Lung (tissue), 12 donors: ENCODE data around the gene RAET1G. TPM values are rescaled to one million over a fixed set of nuclear protein-coding genes. Genes with fewer than 3 reads are reported as not detected.
A peak's percentile ranks its signal among the peaks of the same experiment; 100 is the strongest.
"Not testable (repeated sequence)": the region's sequence is repeated elsewhere in the genome, so short reads cannot be mapped to it uniquely, and the experiment has no call there.

Source experiments
- ATAC-seq: fragments of 200-7000 bp; cut with Tn5 transposase; one replicate; pipeline ENCODE4 v1.9.1; 2020; ENCODE audit warnings: moderate number of reproducible peaks; ENCODE audit not compliant: insufficient read depth, low FRiP score
- DNase-seq, 3 donors: peaks; one replicate each; pipeline ENCODE4 v3.0.0-alpha.2; 2013 to 2017
- H3K27ac ChIP-seq, 2 donors: one replicate each; pipeline ENCODE4 v1.5.1; 2013; ENCODE audit warnings: mild to moderate bottlenecking in 2 of 2, moderate library complexity in 2 of 2, control low read depth in 1 of 2, inconsistent platforms in 1 of 2, low read depth in 1 of 2, low read length in 1 of 2
- H3K27me3 ChIP-seq, 3 donors: one replicate each; pipeline ENCODE4 v1.5.1; 2013; ENCODE audit warnings: low read length in 2 of 3; ENCODE audit not compliant: control insufficient read depth in 3 of 3, insufficient read depth in 3 of 3
- H3K36me3 ChIP-seq, 4 donors: one replicate each; pipeline ENCODE4 v1.5.1; 2013; ENCODE audit warnings: low read length in 4 of 4, mild to moderate bottlenecking in 1 of 4, moderate library complexity in 1 of 4; ENCODE audit not compliant: control insufficient read depth in 4 of 4, insufficient read depth in 4 of 4
- H3K4me1 ChIP-seq, 5 donors: one replicate each; pipeline ENCODE4 v1.5.1; 2013; ENCODE audit warnings: low read length in 5 of 5, mild to moderate bottlenecking in 2 of 5, moderate library complexity in 1 of 5; ENCODE audit not compliant: control insufficient read depth in 5 of 5, insufficient read depth in 5 of 5
- H3K4me3 ChIP-seq: one replicate; pipeline ENCODE4 v1.5.1; 2013; ENCODE audit warnings: mild to moderate bottlenecking, control low read depth, moderate library complexity
- H3K9ac ChIP-seq, 2 donors: one replicate each; pipeline ENCODE4 v1.5.1; 2013; ENCODE audit warnings: low read length in 2 of 2, control low read depth in 1 of 2; ENCODE audit not compliant: insufficient read depth in 1 of 2
- H3K9me3 ChIP-seq, 4 donors: one replicate each; pipeline ENCODE4 v1.5.1; 2013; ENCODE audit warnings: low read length in 3 of 4, mild to moderate bottlenecking in 1 of 4, moderate library complexity in 1 of 4; ENCODE audit not compliant: control insufficient read depth in 4 of 4, insufficient read depth in 3 of 4
- WGBS, 2 donors: extraction: QIAGEN DNeasy Blood & Tissue Kit; methylation state at CpG; one replicate each; pipeline ENCODE4 v1.1.7; 2013; 5-methylcytosine and 5-hydroxymethylcytosine counted together
- polyA plus RNA-seq, 2 donors: library from polyadenylated mRNA; stranded (reverse); fragments of 200-250 nt; gene quantifications; one replicate each; pipeline ENCODE4 v1.2.1, GENCODE V29; 2013
- total RNA-seq, 2 donors: library from RNA; depleted of rRNA in 1 of 2; stranded (reverse); fragments of >200 nt in 1 of 2; gene quantifications; one replicate each; pipeline ENCODE4 v1.2.1, GENCODE V29; 2014 to 2021
- TF ChIP-seq, protein P1 (sequence below): IDR thresholded peaks from 2 replicates; pipeline ENCODE4 v1.5.1; 2012; ENCODE audit warnings: mild to moderate bottlenecking; ENCODE audit errors: control extremely low read depth, extremely low read depth
- donor health status: control.
- donor health status: control.
- donor health status: Bipolar disorder and iron deficiency.
- donor health status: healthy.
- donor health status: DM: yes; HTN: yes; CAD: no.

Gene RAET1G
- total and polyA plus RNA-seq, 4 donors: 0.32 to 1.8 (median 0.99) TPM

DNA sequence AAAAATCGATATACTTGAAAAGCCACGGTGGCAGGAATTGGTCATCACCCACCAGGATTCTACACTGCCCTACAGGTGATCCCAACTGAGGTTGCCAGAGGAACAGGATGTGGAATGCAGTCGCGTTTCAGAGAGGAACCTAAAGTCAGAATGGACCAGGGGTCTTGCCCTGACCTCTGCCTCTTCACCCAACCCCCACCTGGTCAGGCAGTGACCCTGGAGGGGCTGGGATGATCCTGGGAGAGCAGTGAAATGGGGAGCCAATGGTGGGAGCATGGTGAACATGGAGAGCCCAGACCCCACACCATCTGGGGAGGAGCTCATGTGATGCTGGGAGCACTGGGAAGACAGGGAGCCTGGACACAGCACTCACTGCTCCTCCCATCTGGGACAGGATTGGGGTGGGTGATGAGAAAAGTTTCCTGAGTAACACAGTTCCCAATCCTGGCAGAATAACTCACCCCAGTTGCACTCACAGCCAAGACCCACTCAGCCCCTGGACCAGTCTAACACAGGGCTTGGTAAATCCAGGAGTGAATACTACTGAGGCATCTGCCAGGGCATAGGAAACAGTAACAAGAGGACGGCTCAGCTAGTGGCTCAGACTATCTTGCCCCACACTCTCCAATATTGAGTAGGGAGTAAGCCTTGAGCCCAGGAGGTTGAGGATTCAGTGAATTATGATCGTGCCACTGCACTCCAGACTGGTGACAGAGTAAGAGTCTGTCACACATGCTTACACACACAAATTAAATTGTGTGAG is 17.2 kb upstream of the RAET1G start:
- H3K27me3 ChIP-seq: peaks cover 0 to 70% (median 54%) of the 10 kb centered on the region in 3 donors

DNA sequence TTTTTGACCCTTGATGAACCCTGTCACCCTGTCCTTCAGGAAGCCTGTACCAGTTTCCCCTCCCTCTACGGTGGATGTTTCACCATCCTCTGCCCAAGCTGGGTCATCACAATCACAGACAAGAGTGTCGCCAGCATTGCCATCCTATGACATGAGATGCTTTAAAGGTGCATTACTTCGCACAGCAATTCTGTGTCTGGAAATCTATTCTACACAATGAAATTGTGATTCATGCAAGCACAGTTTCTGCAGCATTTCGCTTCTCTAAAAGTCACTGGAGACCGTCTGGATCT is 16.4 kb upstream of the RAET1G start:
- ATAC-seq (no peak), DNase-seq (no peak)
- Histone ChIP-seq H3K9me3 (peaks cover 0 to 2% (median 0%) of the 10 kb centered on the region in 4 donors), H3K4me3 (no peak overlapping the region), H3K4me1 (peaks cover 0 to 11% (median 0%) of the 10 kb centered on the region in 5 donors), H3K36me3 (no peaks in the 10 kb centered on the region), H3K27ac (no peak overlapping the region), H3K27me3 (peaks cover 0 to 78% (median 62%) of the 10 kb centered on the region in 3 donors), H3K9ac (no peak overlapping the region)
- WGBS, 2 donors: 33 to 37% methylated on average over 5 of the region's 5 CpGs
- TF ChIP-seq, protein P1, sequence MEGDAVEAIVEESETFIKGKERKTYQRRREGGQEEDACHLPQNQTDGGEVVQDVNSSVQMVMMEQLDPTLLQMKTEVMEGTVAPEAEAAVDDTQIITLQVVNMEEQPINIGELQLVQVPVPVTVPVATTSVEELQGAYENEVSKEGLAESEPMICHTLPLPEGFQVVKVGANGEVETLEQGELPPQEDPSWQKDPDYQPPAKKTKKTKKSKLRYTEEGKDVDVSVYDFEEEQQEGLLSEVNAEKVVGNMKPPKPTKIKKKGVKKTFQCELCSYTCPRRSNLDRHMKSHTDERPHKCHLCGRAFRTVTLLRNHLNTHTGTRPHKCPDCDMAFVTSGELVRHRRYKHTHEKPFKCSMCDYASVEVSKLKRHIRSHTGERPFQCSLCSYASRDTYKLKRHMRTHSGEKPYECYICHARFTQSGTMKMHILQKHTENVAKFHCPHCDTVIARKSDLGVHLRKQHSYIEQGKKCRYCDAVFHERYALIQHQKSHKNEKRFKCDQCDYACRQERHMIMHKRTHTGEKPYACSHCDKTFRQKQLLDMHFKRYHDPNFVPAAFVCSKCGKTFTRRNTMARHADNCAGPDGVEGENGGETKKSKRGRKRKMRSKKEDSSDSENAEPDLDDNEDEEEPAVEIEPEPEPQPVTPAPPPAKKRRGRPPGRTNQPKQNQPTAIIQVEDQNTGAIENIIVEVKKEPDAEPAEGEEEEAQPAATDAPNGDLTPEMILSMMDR: no peak

More for the DNA sequence above, 17.2 kb upstream of the RAET1G start:
- TF ChIP-seq, protein P1: no peak
- DNase-seq (no peak), ATAC-seq (no peak)
- no peak overlapping the region for H3K4me3 ChIP-seq
- peaks cover 0 to 11% (median 0%) of the 10 kb centered on the region in 5 donors for H3K4me1 ChIP-seq
- 20 to 33% methylated on average over 6 of the region's 6 CpGs for WGBS, 2 donors
- H3K9ac ChIP-seq: no peak overlapping the region
- no peaks in the 10 kb centered on the region for H3K36me3 ChIP-seq
- H3K9me3 ChIP-seq: no peaks in the 10 kb centered on the region
- no peak overlapping the region for H3K27ac ChIP-seq

DNA sequence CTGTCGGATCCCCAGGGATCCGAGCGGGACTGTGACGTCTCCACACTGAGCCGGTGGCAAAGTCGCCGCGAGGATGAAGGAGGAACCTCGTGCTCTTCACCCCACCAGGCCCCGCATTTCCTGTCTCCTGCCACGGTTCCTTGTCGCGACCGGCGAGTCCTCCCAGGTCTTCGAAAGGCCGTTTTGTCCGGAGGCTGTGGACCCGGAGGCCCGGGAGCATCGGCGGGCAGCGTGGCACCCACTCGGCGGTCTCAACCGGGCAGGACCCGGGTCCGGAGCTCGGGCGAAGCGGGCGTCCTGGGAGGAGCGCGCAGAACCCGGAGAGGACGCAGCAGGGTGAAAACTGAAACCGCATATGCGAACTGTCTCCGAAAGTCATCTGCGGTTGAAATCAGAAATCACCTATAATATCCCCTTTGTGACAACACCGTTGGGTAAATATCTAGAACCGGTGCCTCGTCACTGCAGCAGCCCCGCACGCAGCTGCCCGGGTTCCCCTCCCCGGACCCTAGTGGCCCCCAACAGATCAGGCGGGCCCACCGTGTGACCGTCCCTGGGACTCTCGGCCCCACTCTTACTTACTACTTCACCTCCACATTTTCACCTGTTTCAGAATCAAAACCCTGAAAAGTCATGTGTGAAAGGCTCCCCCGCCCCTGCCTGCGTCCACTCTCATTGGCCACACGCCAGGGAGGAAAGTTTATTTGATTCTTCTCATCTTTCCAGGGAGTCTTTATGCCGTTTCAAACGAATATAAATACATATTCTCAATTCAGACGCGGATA is 15.8 kb upstream of the RAET1G start:
- Histone ChIP-seq H3K27me3 (peaks cover 0 to 79% (median 63%) of the 10 kb centered on the region in 3 donors), H3K36me3 (no peaks in the 10 kb centered on the region), H3K9me3 (peaks cover 0 to 2% (median 0%) of the 10 kb centered on the region in 4 donors), H3K9ac (no peak overlapping the region), H3K27ac (no peak overlapping the region), H3K4me3 (no peak overlapping the region), H3K4me1 (peaks cover 0 to 11% (median 0%) of the 10 kb centered on the region in 5 donors)
- WGBS, 2 donors: 2% methylated on average over 58 of the region's 58 CpGs
- TF ChIP-seq, protein P1: no peak
- ATAC-seq (no peak), DNase-seq (peak; percentile 30 to 45 (median 44))

DNA sequence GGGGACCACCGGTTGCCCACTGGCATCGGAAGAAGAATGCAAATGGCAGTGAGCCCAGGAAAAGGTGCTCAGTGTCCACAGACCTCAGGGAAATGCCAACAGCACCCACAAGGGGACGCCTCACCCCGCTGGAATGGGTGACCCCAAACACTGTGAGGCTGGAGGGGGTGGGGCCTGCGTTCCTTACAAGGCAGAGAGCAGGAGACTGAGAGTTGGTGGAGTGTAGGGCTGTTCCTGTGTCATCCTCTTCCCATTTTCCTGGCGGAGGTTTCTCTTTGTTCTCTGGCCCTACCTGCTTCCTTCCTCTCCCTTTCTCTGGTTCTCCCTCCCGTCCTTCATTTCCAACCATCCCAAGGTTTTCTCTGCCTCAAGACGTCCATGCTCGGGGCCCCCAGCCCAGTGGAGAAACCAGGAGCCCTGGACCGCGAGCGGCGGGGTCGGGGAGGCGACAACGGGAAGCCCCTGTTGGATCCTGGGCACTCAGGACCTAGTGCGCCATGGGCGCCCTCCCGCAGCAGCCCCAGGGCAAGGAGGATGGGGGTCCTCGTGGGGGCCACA is 15.2 kb upstream of the RAET1G start:
- WGBS, 2 donors: 2% methylated on average over 13 to 15 of the region's 20 CpGs
- Histone ChIP-seq H3K4me1 (peaks cover 0 to 11% (median 0%) of the 10 kb centered on the region in 5 donors), H3K27me3 (peaks cover 0 to 80% (median 70%) of the 10 kb centered on the region in 3 donors)
- not testable (repeated sequence) for H3K4me3 ChIP-seq, H3K36me3 ChIP-seq, ATAC-seq, H3K9ac ChIP-seq, DNase-seq, H3K9me3 ChIP-seq, H3K27ac ChIP-seq
